ENCODE results near the gene TFB1M.

DNA sequence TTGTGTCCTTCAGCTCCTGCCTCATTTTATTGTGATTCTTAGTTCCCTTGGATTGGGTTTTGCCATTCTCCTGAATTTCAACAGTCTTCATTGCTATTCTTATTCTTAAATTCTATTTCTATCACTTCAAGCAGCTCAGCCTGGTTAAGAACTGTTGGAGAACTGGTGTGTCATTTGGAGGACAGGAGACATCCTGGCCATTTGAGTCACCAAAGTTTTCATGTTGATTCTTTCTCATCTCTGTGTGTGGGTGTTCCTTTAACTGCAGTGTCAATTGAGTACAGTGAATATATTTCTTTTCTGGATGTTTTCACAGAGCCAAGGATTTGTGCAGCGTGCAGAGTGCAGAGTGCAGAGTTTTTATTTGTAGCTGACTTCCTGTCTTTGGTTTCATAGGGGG lies 33.5 kb upstream of the TFB1M start:
- TF ChIP-seq, protein P1, sequence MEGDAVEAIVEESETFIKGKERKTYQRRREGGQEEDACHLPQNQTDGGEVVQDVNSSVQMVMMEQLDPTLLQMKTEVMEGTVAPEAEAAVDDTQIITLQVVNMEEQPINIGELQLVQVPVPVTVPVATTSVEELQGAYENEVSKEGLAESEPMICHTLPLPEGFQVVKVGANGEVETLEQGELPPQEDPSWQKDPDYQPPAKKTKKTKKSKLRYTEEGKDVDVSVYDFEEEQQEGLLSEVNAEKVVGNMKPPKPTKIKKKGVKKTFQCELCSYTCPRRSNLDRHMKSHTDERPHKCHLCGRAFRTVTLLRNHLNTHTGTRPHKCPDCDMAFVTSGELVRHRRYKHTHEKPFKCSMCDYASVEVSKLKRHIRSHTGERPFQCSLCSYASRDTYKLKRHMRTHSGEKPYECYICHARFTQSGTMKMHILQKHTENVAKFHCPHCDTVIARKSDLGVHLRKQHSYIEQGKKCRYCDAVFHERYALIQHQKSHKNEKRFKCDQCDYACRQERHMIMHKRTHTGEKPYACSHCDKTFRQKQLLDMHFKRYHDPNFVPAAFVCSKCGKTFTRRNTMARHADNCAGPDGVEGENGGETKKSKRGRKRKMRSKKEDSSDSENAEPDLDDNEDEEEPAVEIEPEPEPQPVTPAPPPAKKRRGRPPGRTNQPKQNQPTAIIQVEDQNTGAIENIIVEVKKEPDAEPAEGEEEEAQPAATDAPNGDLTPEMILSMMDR (IDR thresholded peaks at IDR 0.05; ENCODE audit: low read length) = no peak
- no peak for TF ChIP-seq EZH2 (optimal IDR thresholded peaks at IDR 0.05; ENCODE audit: low read depth, low read length)

All from MM.1S (cell line).